ENCODE measurements around the gene CFAP57. TPM values are rescaled to one million over a fixed set of nuclear protein-coding genes. Genes with fewer than 3 reads are reported as not detected.

Gene CFAP57
- total and polyA plus RNA-seq, 9 of the 15 experiments (the other 6 are each of a cell fraction or from before 2014, with no cell fraction given), result 0.04 to 0.22 (median 0.07) TPM; not detected in 3

DNA sequence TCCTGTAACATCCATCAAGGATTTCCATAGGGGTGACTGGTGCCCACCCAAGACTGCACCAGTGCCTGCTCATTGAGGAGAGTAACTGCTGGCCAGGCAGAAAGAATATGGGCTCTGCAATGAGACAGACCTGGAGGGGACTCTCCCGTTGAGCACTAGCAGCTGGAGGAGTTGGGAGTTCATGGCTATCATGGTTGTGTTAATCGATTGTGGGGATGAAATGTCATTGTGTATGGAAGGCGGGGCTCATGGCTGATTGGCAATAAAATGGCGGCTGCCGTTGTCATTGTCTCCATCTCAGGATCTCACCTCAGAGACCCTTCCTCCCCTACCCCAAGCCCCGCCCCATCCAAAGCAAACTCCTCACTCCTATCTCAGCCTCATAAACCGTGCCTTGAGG, 101.6 kb downstream of the CFAP57 start:
- ChIA-PET POLR2A (interaction anchor here (0.6 kb wide), 1 partner anchor 151 kb away, joined by 4 read pairs; no protein-coding TSS in a partner anchor), CTCF (ENCODE audit: low intra/inter-chr PET ratio) (no interaction called here)
- no TSS peak for BruUV-seq (replicated peaks)
- intact Hi-C loops (cut with micrococcal nuclease), result no loop called here
- no peaks in the 10 kb centered on the region for H3K36me3 ChIP-seq (ENCODE audit: control insufficient read depth, insufficient read depth, low read length)
- no peak overlapping the region for H3K9ac ChIP-seq (ENCODE audit: insufficient read depth in 1 of 2, low read depth in 2 of 2, low read length in 2 of 2)
- ATAC-seq, result no peak
- no peaks in the 10 kb centered on the region for H3K9me3 ChIP-seq (replicated peaks; ENCODE audit: control insufficient read depth, insufficient read depth, low read depth, low read length)
- no peak overlapping the region for H3K27ac ChIP-seq (ENCODE audit: extremely low read depth, low read depth, low read length)
- TF ChIP-seq, protein P1, sequence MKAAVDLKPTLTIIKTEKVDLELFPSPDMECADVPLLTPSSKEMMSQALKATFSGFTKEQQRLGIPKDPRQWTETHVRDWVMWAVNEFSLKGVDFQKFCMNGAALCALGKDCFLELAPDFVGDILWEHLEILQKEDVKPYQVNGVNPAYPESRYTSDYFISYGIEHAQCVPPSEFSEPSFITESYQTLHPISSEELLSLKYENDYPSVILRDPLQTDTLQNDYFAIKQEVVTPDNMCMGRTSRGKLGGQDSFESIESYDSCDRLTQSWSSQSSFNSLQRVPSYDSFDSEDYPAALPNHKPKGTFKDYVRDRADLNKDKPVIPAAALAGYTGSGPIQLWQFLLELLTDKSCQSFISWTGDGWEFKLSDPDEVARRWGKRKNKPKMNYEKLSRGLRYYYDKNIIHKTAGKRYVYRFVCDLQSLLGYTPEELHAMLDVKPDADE (conservative IDR thresholded peaks at IDR 0.05; ENCODE audit: control insufficient read depth, low read depth, low read length), result no peak
- TF ChIP-seq, protein P2, sequence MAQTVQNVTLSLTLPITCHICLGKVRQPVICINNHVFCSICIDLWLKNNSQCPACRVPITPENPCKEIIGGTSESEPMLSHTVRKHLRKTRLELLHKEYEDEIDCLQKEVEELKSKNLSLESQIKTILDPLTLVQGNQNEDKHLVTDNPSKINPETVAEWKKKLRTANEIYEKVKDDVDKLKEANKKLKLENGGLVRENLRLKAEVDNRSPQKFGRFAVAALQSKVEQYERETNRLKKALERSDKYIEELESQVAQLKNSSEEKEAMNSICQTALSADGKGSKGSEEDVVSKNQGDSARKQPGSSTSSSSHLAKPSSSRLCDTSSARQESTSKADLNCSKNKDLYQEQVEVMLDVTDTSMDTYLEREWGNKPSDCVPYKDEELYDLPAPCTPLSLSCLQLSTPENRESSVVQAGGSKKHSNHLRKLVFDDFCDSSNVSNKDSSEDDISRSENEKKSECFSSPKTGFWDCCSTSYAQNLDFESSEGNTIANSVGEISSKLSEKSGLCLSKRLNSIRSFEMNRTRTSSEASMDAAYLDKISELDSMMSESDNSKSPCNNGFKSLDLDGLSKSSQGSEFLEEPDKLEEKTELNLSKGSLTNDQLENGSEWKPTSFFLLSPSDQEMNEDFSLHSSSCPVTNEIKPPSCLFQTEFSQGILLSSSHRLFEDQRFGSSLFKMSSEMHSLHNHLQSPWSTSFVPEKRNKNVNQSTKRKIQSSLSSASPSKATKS (CRISPR knock-in tag; IDR thresholded peaks at IDR 0.05), result no peak
- TF ChIP-seq POLR3G (IDR thresholded peaks at IDR 0.05; ENCODE audit: extremely low read depth, insufficient read length, insufficient replicate concordance) (no peak), MAZ (CRISPR knock-in tag; conservative IDR thresholded peaks at IDR 0.05 in 1 of 2, IDR thresholded peaks at IDR 0.05 in 1 of 2) (no peak), JUND (IDR thresholded peaks at IDR 0.05; ENCODE audit: borderline replicate concordance, low read depth, low read length) (no peak), JUND (tag; IDR thresholded peaks at IDR 0.05; ENCODE audit: borderline replicate concordance, low read depth, low read length) (no peak), ILF3 (IDR thresholded peaks at IDR 0.05; ENCODE audit: borderline replicate concordance) (no peak), MIER1 (IDR thresholded peaks at IDR 0.05; ENCODE audit: low read depth) (no peak)
- TF ChIP-seq, protein P3, sequence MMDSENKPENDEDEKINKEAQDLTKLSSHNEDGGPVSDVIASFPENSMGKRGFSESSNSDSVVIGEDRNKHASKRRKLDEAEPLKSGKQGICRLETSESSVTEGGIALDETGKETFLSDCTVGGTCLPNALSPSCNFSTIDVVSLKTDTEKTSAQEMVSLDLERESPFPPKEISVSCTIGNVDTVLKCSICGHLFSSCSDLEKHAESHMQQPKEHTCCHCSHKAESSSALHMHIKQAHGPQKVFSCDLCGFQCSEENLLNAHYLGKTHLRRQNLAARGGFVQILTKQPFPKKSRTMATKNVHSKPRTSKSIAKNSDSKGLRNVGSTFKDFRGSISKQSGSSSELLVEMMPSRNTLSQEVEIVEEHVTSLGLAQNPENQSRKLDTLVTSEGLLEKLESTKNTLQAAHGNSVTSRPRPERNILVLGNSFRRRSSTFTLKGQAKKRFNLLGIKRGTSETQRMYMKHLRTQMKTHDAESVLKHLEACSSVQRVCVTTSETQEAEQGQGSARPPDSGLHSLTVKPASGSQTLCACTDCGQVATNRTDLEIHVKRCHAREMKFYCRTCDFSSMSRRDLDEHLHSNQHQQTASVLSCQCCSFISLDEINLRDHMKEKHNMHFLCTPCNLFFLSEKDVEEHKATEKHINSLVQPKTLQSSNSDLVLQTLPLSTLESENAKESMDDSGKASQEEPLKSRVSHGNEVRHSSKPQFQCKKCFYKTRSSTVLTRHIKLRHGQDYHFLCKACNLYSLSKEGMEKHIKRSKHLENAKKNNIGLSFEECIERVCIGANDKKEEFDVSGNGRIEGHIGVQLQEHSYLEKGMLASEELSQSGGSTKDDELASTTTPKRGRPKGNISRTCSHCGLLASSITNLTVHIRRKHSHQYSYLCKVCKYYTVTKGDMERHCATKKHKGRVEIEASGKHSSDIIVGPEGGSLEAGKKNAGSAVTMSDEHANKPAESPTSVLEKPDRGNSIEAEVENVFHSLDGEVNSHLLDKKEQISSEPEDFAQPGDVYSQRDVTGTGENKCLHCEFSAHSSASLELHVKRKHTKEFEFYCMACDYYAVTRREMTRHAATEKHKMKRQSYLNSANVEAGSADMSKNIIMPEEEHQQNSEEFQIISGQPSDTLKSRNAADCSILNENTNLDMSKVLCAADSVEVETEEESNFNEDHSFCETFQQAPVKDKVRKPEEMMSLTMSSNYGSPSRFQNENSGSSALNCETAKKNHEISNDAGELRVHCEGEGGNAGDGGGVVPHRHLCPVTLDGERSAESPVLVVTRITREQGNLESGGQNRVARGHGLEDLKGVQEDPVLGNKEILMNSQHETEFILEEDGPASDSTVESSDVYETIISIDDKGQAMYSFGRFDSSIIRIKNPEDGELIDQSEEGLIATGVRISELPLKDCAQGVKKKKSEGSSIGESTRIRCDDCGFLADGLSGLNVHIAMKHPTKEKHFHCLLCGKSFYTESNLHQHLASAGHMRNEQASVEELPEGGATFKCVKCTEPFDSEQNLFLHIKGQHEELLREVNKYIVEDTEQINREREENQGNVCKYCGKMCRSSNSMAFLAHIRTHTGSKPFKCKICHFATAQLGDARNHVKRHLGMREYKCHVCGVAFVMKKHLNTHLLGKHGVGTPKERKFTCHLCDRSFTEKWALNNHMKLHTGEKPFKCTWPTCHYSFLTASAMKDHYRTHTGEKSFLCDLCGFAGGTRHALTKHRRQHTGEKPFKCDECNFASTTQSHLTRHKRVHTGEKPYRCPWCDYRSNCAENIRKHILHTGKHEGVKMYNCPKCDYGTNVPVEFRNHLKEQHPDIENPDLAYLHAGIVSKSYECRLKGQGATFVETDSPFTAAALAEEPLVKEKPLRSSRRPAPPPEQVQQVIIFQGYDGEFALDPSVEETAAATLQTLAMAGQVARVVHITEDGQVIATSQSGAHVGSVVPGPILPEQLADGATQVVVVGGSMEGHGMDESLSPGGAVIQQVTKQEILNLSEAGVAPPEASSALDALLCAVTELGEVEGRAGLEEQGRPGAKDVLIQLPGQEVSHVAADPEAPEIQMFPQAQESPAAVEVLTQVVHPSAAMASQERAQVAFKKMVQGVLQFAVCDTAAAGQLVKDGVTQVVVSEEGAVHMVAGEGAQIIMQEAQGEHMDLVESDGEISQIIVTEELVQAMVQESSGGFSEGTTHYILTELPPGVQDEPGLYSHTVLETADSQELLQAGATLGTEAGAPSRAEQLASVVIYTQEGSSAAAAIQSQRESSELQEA (IDR thresholded peaks at IDR 0.05; ENCODE audit: low read depth), result no peak
- 30% methylated on average over 6 of the region's 7 CpGs for WGBS (ENCODE audit: insufficient coverage, low coverage, missing lambda C conversion rate)
- H3K4me2 ChIP-seq (ENCODE audit: insufficient read depth, low read length), result no peak overlapping the region
- no peaks in the 10 kb centered on the region; the same call in 1 of the 2 replicates for H4K20me1 ChIP-seq (replicated peaks; ENCODE audit: control insufficient read depth, insufficient read depth, low read length)
- H2AFZ ChIP-seq (ENCODE audit: low read depth, low read length), result no peak overlapping the region
- no peak for DNase-seq (ENCODE audit: extremely low read depth in 1 of 4, low spot score in 3 of 4)
- peaks cover 43 to 80% of the 10 kb centered on the region in 2 experiments for H3K27me3 ChIP-seq (ENCODE audit: control insufficient read depth in 2 of 2, insufficient read depth in 2 of 2, low read length in 2 of 2)
- peaks cover 16 to 19% of the 10 kb centered on the region in 2 experiments; a peak in 4 of 5 replicates for H3K4me1 ChIP-seq (replicated peaks in 1 of 2; ENCODE audit: control insufficient read depth in 2 of 2, insufficient read depth in 2 of 2, low read length in 2 of 2)
- no peaks in the 10 kb centered on the region for H3K9me1 ChIP-seq (ENCODE audit: control insufficient read depth, insufficient read depth, low read length)
- FAIRE-seq, result no peak
- H3K79me2 ChIP-seq (ENCODE audit: control insufficient read depth, insufficient read depth, low read length), result no peaks in the 10 kb centered on the region
- in situ Hi-C loops (cut with MboI), result no loop called here
- H3K4me3 ChIP-seq, result no peak overlapping the region

Data from K562 (cell line).